Measurements from ENCODE around the gene CCDC136.

- no peak for TF ChIP-seq CTCF (IDR thresholded peaks at IDR 0.05)
- TF ChIP-seq POLR2A (IDR thresholded peaks at IDR 0.05): no peak
- no peak for TF ChIP-seq POLR2AphosphoS5 (IDR thresholded peaks at IDR 0.05)
These were observed 49.5 kb downstream of the CCDC136 start for GRCh38 chr7:128841171-128841690.

Data from breast epithelium (tissue), 3 donors.